GM10847 (cell line): ENCODE data around the gene MAT1A.

ENCODE experiments used
- POLR2A ChIP-seq: IDR thresholded peaks from 2 replicates; pipeline ENCODE4 v1.6.1; 2011; ENCODE audit not compliant: insufficient read length; ENCODE audit errors: extremely low read depth

Gene MAT1A

GRCh38 chr10:80259405-80259871, 30.0 kb downstream of the MAT1A start:
- no peak for TF ChIP-seq POLR2A

- TF ChIP-seq POLR2A = no peak
These were observed 36.0 kb downstream of the MAT1A start for GRCh38 chr10:80253266-80253962.

GRCh38 chr10:80252296-80252887, 37.1 kb downstream of the MAT1A start:
- TF ChIP-seq POLR2A = no peak
